Measurements from ENCODE around the gene GHRH. TPM values are rescaled to one million over a fixed set of nuclear protein-coding genes. Genes with fewer than 3 reads are reported as not detected.

Gene GHRH
- total RNA-seq, 1 experiment from 2014 or later = not detected

GRCh38 chr20:37240337-37241067 is 21.1 kb downstream of the GHRH start:
- Histone ChIP-seq H3K4me1 (ENCODE audit: control insufficient read depth in 1 of 2, insufficient read depth in 2 of 2, low read length in 2 of 2) (no peaks in the 10 kb centered on the region), H3K9me2 (ENCODE audit: insufficient read depth) (no peaks in the 10 kb centered on the region), H3K27me3 (ENCODE audit: insufficient read depth, low read length) (no peaks in the 10 kb centered on the region), H3K9ac (ENCODE audit: low read length) (no peak overlapping the region), H3K27ac (ENCODE audit: low read depth, low read length) (no peak overlapping the region), H3K9me3 (ENCODE audit: control insufficient read depth in 1 of 2, insufficient read depth in 1 of 2, low read depth in 1 of 2, low read length in 2 of 2) (no peaks in the 10 kb centered on the region), H4K20me1 (ENCODE audit: insufficient read depth) (no peaks in the 10 kb centered on the region), H3K79me2 (ENCODE audit: insufficient read depth, low read length) (no peaks in the 10 kb centered on the region), H3K4me2 (ENCODE audit: low read length) (no peak overlapping the region), H3K36me3 (ENCODE audit: control insufficient read depth in 1 of 2, insufficient read depth in 2 of 2, low read length in 2 of 2) (peaks cover 50 to 58% of the 10 kb centered on the region in 2 experiments; a peak in 3 of 4 replicates), H2AFZ (ENCODE audit: low read depth, low read length, poor library complexity, severe bottlenecking) (no peak overlapping the region), H3K4me3 (replicated peaks in 1 of 2; ENCODE audit: low read depth in 1 of 2, low read length in 2 of 2) (no peak overlapping the region)
- TF ChIP-seq MAX (IDR thresholded peaks at IDR 0.05) = no peak
- no peak for TF ChIP-seq POLR2AphosphoS5 (IDR thresholded peaks at IDR 0.05; ENCODE audit: low read depth, low read length)
- no peak for TF ChIP-seq ZFX (IDR thresholded peaks at IDR 0.05)
- no peak for TF ChIP-seq JUND (IDR thresholded peaks at IDR 0.05)
- no peak for TF ChIP-seq CBX3 (IDR thresholded peaks at IDR 0.05; ENCODE audit: low read depth)
- no peak for TF ChIP-seq SRF (IDR thresholded peaks at IDR 0.05; ENCODE audit: low read depth)
- no peak for TF ChIP-seq YY1 (IDR thresholded peaks at IDR 0.05; ENCODE audit: extremely low read depth, insufficient replicate concordance, low read depth, low read length)
- TF ChIP-seq, protein P1, sequence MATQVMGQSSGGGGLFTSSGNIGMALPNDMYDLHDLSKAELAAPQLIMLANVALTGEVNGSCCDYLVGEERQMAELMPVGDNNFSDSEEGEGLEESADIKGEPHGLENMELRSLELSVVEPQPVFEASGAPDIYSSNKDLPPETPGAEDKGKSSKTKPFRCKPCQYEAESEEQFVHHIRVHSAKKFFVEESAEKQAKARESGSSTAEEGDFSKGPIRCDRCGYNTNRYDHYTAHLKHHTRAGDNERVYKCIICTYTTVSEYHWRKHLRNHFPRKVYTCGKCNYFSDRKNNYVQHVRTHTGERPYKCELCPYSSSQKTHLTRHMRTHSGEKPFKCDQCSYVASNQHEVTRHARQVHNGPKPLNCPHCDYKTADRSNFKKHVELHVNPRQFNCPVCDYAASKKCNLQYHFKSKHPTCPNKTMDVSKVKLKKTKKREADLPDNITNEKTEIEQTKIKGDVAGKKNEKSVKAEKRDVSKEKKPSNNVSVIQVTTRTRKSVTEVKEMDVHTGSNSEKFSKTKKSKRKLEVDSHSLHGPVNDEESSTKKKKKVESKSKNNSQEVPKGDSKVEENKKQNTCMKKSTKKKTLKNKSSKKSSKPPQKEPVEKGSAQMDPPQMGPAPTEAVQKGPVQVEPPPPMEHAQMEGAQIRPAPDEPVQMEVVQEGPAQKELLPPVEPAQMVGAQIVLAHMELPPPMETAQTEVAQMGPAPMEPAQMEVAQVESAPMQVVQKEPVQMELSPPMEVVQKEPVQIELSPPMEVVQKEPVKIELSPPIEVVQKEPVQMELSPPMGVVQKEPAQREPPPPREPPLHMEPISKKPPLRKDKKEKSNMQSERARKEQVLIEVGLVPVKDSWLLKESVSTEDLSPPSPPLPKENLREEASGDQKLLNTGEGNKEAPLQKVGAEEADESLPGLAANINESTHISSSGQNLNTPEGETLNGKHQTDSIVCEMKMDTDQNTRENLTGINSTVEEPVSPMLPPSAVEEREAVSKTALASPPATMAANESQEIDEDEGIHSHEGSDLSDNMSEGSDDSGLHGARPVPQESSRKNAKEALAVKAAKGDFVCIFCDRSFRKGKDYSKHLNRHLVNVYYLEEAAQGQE (IDR thresholded peaks at IDR 0.05; ENCODE audit: low read depth) = no peak
- no peak for TF ChIP-seq EZH2 (IDR thresholded peaks at IDR 0.05)
- no peak for TF ChIP-seq EGR1 (IDR thresholded peaks at IDR 0.05; ENCODE audit: low read depth)
- no peak for TF ChIP-seq CEBPB (IDR thresholded peaks at IDR 0.05; ENCODE audit: low read depth)
- no peak for TF ChIP-seq CTCF (IDR thresholded peaks at IDR 0.05 in 2 of 3, conservative IDR thresholded peaks at IDR 0.05 in 1 of 3; ENCODE audit: borderline replicate concordance in 1 of 3, insufficient read depth in 1 of 3, low read depth in 2 of 3, low read length in 2 of 3)
- TF ChIP-seq FOSL1 (IDR thresholded peaks at IDR 0.05; ENCODE audit: low read depth) = no peak
- TF ChIP-seq SP1 (IDR thresholded peaks at IDR 0.05; ENCODE audit: low read depth) = no peak
- TF ChIP-seq POLR2A (IDR thresholded peaks at IDR 0.05; ENCODE audit: borderline replicate concordance, extremely low read depth, insufficient read depth, insufficient read length) = no peak
- no peak for TF ChIP-seq ZBTB33 (IDR thresholded peaks at IDR 0.05; ENCODE audit: extremely low read depth, insufficient replicate concordance, low read length)
- no peak for TF ChIP-seq SIN3A (IDR thresholded peaks at IDR 0.05; ENCODE audit: low read depth)
- no peak for TF ChIP-seq EZH2phosphoT487 (IDR thresholded peaks at IDR 0.05; ENCODE audit: borderline replicate concordance)
- TF ChIP-seq ZNF274 (IDR thresholded peaks at IDR 0.05; ENCODE audit: low read depth, low read length) = no peak
- no peak for TF ChIP-seq RAD21 (IDR thresholded peaks at IDR 0.05; ENCODE audit: low read depth)
- POLR2A ChIA-PET = interaction anchor here (0.9 kb wide), 1 partner anchor 16 kb away, joined by 3 read pairs; no protein-coding TSS in a partner anchor
- CTCF ChIA-PET = no interaction called here
- RAD21 ChIA-PET (ENCODE audit: low non-redundant PET in 1 of 2, low total read pairs in 2 of 2, uncharacterized antibody in 2 of 2, unreplicated experiment in 2 of 2) = no interaction called here
- BruUV-seq (replicated peaks) = no TSS peak
- intact Hi-C loops (cut with micrococcal nuclease) = no loop called here
- no peak for DNase-seq (ENCODE audit: low read depth, low spot score)
- no peak for ATAC-seq

Data from HCT116 (cell line).